Renal pelvis (tissue), 4 donors: ENCODE results near the gene MAGI2. TPM values are rescaled to one million over a fixed set of nuclear protein-coding genes. Genes with fewer than 3 reads are reported as not detected.
"Not testable (repeated sequence)": the region's sequence is repeated elsewhere in the genome, so short reads cannot be mapped to it uniquely, and the experiment has no call there.

Experiments
- DNase-seq: peaks from one replicate; pipeline ENCODE4 v3.0.0-alpha.2; 2013
- polyA plus RNA-seq, 3 donors: library from polyadenylated mRNA; unstranded; fragments of 120-200 nt; gene quantifications; one replicate each; pipeline ENCODE4 v1.2.1, GENCODE V29; 2013; ENCODE audit not compliant: insufficient read length in 3 of 3

The MAGI2 gene
- polyA plus RNA-seq, 3 donors: 33.9 to 41.0 (median 34.3) TPM

GRCh38 chr7:79063019-79063698 is 390.3 kb downstream of the MAGI2 start:
- DNase-seq: no peak

DNA sequence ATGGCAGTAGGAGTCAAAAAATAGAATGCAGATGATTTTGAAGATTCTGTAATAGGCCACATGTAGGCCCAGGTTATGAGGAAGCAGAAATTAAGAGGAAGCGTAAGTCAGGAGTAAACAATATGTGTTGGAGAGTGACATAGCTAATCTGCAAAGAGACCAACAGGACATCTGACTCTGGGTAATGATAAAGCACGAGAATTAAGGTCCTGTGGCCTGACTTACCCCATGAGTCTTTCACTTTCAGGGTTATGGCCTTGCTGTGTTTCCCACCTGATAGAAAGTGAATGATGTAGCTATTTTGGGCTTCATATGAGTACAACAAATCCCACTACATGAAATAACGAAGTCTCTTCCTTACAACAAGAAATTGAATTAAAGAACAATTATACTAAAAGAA is 393.0 kb downstream of the MAGI2 start:
- DNase-seq: no peak

- peak; percentile 68 for DNase-seq
Observed at GRCh38 chr7:79055722-79056415, 397.6 kb downstream of the MAGI2 start.

- no peak for DNase-seq
Observed at GRCh38 chr7:79051915-79052314, 401.6 kb downstream of the MAGI2 start.

DNA sequence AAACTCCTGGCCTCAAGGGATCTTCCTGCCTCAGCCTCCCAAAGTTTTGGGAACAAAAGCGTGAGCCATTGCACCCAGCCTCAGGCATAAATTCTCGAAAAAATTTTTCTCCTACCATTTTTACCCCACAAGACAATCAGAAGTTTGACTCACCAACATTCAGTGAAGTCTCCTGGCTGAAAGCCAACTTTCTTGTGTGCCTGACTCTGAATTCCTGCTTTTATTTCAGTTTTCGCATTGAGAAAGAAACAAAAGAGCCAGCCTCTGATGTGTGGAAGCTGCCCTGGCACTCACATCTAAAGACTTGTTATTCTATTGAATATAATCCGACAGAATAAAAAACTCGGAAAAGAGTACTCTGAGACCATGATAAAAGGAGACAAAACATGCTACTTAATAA is 402.9 kb downstream of the MAGI2 start:
- DNase-seq: no peak

DNA sequence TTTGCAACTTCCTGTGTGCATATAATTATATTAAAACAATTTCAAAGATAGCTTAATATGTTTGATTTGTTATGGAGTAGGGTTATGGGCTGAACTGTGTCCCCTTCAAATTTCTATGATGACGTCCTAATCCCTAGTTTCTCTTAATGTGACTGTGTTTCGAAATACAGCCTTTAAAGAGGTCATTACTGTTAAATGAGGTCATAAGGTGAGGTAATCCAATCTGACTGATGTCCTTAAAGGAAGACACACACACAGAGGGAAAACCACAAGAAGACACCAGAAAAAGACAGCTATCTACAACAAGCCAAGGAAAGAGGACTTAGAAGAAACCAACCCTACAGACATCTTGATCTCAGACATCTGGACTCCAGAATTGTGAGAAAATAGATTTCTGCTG is 407.4 kb downstream of the MAGI2 start:
- no peak for DNase-seq

DNA sequence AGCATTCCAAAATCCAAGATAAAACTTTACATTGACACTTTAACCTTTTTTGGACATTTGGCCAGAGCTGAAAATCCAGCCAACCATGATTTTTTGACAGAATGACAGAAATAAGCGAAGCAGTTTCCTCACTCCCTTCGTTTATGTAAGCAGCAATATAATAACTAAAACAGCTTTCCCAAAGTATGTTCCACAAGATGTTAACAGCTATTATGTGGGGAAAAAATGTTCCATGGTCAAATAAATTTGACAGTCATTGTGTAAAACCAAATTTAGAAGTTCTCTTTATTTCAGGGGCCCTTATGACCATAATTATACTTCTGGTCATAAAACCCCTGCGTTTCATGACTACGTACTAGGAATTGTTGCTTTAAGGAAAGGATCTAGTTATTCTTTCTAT is 416.5 kb downstream of the MAGI2 start:
- no peak for DNase-seq

GRCh38 chr7:79036356-79036755 is 417.1 kb downstream of the MAGI2 start:
- no peak for DNase-seq

DNA sequence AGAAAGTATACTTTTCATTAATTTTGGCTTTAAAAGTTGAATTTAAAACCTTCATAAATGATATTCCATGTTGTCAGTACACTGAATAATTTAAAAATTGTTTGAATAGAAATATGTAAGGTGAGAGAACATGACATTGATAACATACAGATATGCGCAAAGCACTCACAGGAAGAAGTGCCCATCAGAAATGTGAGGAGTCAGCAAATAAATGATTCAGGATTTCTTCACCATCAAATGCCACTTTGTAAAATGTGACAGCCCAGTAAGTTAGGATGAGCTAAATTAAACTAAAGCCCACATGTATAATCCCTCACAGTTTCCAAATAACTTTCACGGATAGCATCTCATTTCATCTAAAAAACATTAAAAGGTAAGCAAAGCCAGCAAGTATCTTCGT is 417.6 kb downstream of the MAGI2 start:
- no peak for DNase-seq

DNA sequence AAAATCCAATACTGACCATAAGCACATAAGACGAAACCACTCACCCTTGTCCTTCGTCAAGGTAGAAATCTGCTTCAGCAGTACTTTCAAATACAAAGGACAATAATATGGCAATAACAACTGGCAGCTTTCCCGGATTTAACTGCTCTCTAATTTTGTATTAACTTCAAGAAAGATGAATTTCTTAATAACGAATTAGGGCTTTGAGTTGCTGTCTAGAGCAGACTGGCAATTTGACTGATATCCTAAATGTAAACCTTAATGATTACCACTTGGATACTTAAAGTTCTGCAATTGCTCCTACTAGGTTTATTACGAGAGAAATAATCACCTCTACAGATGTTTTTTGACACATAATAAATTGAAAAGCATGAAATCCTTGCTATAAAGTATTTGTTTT is 418.7 kb downstream of the MAGI2 start:
- no peak for DNase-seq

DNA sequence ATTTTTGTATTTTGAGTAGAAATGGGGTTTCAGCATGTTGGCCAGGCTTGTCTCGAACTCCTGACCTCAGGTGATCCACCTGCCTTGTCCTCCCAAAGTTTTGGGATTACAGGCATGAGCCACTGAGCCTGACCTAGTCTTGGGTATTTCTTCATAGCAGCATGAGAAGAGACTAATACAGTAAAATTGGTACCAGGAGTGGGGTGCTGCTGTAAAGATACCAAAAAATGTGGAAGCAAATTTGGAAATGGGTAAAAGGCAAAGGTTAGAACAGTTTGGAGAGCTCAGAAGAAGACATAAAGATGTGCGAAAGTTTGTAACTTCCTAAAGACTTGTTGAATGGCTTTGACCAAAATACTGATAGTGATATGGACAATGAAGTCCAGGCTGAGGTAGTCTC is 433.8 kb downstream of the MAGI2 start:
- not testable (repeated sequence) for DNase-seq

DNA sequence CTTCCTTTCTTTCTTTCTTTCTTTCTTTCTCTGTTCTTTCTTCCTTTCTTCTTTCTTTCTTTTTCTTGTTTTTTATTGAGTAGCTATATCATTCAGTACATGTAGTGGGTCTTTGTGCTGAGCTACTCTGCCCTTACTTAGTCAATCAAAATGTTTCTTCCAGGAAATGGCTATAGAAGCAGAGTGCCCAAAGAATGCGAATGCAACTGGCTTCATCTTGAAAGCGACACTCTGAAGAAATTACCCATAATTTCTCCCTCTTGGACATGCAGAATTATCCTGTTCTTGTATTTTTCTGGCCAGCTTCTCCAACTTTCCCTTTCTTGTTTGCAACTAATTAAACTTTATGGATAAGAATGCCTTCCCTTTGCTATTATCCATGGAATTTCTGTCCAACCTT is 441.5 kb downstream of the MAGI2 start:
- no peak for DNase-seq

- no peak for DNase-seq
Observed at GRCh38 chr7:79009647-79010046, 443.8 kb downstream of the MAGI2 start.

DNA sequence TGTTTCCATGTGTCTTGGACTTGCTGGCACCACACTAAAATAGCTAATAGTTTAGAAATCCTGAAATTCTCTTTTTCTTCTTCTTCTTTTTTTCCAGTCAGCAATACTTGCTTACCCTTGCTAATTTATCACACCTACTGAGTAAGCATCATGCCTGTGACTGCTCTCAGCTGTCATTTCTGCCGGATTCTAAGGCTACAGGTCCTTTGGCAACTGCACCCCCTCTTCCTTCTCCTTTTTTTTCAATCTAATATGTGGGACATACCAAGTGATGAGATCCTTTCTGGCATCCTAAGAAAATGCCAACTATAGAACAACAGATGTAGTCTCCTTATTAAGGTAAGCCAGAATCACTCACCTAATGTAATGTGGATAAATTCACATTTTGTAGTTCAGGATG is 444.7 kb downstream of the MAGI2 start:
- DNase-seq: no peak

- no peak for DNase-seq
Observed at GRCh38 chr7:78996013-78996412, 457.5 kb downstream of the MAGI2 start.

GRCh38 chr7:78993341-78993740 is 460.1 kb downstream of the MAGI2 start:
- no peak for DNase-seq

GRCh38 chr7:78985509-78985908 is 468.0 kb downstream of the MAGI2 start:
- no peak for DNase-seq

DNA sequence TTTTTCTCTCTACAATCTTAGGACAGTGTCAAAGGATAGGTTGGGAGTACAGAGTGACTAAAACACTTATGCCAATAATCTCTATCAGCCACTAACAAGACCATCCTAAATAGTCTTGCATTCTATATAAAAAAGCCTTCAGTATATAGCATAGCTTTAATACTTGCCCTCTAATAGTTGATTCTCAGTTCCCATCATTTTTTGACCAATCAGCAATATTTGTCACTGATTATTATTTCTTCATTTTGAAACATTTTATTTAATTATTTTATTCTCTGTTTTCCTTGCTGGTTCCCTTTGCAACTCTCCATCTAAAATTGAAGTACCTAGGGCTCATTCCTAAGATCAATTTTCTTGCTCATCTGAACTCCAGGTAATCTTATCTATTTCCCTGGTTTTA is 470.0 kb downstream of the MAGI2 start:
- DNase-seq: no peak

DNA sequence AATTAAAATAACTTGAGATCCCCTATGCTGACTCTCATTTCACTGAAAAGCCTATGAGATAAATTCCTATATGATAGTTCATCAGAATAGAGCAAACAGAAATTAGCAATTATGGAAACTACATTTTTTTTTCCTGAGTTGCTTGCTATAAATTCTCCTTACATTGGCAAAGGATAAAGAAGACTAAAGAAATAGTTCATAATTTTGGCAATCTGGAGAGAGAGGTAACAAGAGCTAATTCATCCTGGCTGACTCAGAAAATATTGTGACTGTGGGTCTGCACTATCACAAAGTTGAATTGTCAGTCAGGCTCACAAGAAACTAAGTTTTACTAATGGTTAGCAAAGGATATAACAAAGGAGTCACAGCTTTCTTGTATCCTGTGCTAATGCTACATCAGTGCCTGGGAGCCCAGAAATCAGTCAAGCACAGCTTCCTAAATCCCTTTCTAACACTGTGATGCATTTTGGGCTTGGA is 483.0 kb downstream of the MAGI2 start:
- DNase-seq: no peak

DNA sequence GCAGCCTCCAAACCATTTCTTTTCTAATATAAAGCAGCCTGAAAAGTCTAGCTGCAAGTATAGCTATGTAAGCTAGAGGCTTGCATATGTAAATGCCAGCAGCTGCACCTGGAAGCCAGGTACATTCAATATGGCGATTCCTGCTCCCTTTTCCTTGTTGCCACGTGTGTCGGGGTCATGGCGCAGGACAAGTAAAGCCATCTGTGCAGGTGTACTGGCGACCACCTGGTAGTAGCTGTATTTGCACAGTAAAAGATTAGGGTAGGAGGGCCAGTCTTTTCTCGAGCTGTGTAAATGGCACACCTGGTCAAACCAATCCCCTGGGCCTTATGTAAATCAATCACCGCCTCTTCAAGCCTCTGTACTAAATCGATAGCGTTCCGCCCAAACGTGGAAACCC is 484.5 kb downstream of the MAGI2 start:
- DNase-seq: no peak

- DNase-seq: not testable (repeated sequence)
Observed at GRCh38 chr7:78967561-78967960, 485.9 kb downstream of the MAGI2 start.

DNA sequence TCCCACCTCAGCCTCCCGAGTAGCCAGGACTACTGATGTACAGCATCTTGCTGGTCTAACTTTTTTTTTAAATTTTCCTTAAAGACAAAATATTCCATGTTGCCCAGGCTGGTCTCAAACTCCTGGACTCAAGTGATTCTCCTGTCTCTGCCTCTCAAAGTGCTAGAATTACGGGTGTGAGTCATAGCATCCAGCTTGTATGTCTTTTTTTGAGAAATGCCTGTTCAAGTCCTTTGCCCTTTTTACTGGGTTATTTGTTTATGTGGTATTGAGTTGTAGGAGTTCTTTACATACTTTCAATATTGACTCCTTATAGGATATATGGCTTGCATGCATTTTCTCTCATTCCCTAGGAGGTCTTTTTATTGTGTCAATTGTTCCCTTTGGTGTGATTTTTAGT is 486.4 kb downstream of the MAGI2 start:
- no peak for DNase-seq

DNA sequence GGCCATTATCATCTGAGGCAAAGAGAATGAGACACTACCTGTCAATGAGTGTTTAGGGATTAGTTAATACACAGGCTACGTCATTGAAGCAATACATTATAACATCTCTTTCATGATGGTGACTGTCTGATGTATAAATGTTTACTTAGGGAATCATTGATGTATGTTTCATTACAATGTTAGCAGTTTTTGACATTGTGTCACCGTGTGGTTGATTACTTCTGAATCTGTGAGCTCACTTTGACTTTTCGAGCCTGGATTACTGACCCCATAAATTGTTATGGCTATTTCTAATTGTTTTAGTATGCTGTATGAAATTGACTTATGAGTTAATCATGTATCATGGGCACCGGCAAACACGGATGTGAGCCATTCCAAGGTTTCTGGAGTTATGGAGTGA is 494.0 kb downstream of the MAGI2 start:
- DNase-seq: no peak

DNA sequence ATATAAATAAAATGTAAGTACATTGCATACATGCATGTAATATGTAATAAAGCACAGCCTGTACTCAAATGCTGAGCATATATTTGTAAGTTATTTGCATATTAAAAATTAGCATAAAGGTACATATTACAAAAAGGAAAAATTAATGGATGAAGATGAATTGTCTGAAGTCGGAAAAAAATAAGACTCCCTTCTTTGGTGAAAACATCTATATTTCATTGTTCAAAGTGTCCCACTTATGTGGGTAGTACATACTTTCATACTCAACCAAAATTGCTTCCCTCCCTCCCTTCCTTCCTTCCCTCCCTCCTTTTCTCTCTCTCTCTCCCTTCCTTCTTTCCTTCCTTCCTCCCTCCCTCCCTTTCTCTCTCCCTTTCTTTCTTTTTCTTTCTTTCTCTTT is 498.1 kb downstream of the MAGI2 start:
- DNase-seq: no peak
